OCI-LY3 (cell line): ENCODE results near the gene TRERF1.

ENCODE experiments used
- EZH2phosphoT487 ChIP-seq: fragments of 200-600 bp; shearing (Covaris generic); IDR thresholded peaks from 2 replicates; pipeline ENCODE4 v1.6.1; 2018; ENCODE audit warnings: antibody characterized with exemption, mixed run types, low read depth
- TF ChIP-seq, protein P1 (sequence below): fragments of 200-600, 300-600 bp; sonication (generic); IDR thresholded peaks from 2 replicates; pipeline ENCODE4 v1.5.1; 2014; ENCODE audit warnings: antibody characterized with exemption, low read length, low read depth

DNA sequence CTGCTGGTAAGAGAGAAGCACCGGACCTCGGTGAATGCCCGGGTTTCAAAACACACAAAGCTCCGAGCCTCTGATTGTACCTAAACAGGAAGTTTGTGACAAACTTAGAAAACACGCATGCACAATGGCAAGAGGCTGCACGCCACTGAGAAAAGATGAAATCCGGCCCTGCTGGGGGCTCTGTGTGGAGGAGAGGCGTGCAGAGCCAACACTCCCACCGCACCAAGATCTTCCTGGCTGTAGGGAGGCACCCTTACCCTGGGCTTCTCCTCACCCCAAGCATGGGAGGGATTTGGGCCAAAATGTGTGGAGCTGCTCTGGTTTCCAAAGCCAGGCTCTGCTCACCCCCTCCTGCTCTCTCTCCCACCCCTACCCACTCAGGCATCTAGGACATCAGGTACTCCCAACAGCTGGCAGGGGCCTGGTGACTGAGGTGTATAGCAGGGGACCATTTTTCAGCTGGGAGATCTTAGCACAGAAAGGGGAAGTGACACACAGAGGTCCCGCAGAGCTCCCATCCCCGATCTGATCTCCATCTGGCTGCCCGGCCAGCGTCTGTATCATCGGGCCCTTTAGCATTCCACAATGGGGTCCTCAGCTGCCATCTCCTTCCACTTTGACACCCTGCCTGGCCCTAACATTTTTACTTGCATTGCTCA, 84.2 kb downstream of the TRERF1 start:
- TF ChIP-seq, protein P1, sequence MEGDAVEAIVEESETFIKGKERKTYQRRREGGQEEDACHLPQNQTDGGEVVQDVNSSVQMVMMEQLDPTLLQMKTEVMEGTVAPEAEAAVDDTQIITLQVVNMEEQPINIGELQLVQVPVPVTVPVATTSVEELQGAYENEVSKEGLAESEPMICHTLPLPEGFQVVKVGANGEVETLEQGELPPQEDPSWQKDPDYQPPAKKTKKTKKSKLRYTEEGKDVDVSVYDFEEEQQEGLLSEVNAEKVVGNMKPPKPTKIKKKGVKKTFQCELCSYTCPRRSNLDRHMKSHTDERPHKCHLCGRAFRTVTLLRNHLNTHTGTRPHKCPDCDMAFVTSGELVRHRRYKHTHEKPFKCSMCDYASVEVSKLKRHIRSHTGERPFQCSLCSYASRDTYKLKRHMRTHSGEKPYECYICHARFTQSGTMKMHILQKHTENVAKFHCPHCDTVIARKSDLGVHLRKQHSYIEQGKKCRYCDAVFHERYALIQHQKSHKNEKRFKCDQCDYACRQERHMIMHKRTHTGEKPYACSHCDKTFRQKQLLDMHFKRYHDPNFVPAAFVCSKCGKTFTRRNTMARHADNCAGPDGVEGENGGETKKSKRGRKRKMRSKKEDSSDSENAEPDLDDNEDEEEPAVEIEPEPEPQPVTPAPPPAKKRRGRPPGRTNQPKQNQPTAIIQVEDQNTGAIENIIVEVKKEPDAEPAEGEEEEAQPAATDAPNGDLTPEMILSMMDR: no peak
- no peak for TF ChIP-seq EZH2phosphoT487
